ENCODE results near the gene FRRS1L.

Gene FRRS1L

GRCh38 chr9:109092051-109092580 is 74.9 kb downstream of the FRRS1L start:
- no peak overlapping the region for H3K27ac ChIP-seq
- TF ChIP-seq ZFX (IDR thresholded peaks at IDR 0.05) = no peak
- TF ChIP-seq CTCF (conservative IDR thresholded peaks at IDR 0.05) = no peak

- H3K27ac ChIP-seq = no peak overlapping the region
- TF ChIP-seq ZFX (IDR thresholded peaks at IDR 0.05) = no peak
- no peak for TF ChIP-seq CTCF (conservative IDR thresholded peaks at IDR 0.05)
These were observed 78.8 kb downstream of the FRRS1L start for GRCh38 chr9:109088221-109088620.

GRCh38 chr9:109087795-109088194 is 79.3 kb downstream of the FRRS1L start:
- no peak overlapping the region for H3K27ac ChIP-seq
- TF ChIP-seq ZFX (IDR thresholded peaks at IDR 0.05) = no peak
- TF ChIP-seq CTCF (conservative IDR thresholded peaks at IDR 0.05) = no peak

GRCh38 chr9:109086221-109086620 is 80.8 kb downstream of the FRRS1L start:
- no peak for TF ChIP-seq CTCF (conservative IDR thresholded peaks at IDR 0.05)
- no peak for TF ChIP-seq ZFX (IDR thresholded peaks at IDR 0.05)
- H3K27ac ChIP-seq = no peak overlapping the region

- H3K27ac ChIP-seq = no peak overlapping the region
- TF ChIP-seq CTCF (conservative IDR thresholded peaks at IDR 0.05) (no peak), ZFX (IDR thresholded peaks at IDR 0.05) (no peak)
These were observed 81.5 kb downstream of the FRRS1L start for GRCh38 chr9:109085510-109085909.

GRCh38 chr9:109083813-109084405 is 83.1 kb downstream of the FRRS1L start:
- TF ChIP-seq ZFX (IDR thresholded peaks at IDR 0.05) = no peak
- TF ChIP-seq CTCF (conservative IDR thresholded peaks at IDR 0.05) = no peak
- no peak overlapping the region for H3K27ac ChIP-seq

- H3K27ac ChIP-seq = no peak overlapping the region
- no peak for TF ChIP-seq CTCF (conservative IDR thresholded peaks at IDR 0.05)
- TF ChIP-seq ZFX (IDR thresholded peaks at IDR 0.05) = no peak
These were observed 83.9 kb downstream of the FRRS1L start for GRCh38 chr9:109083141-109083540.

Data from C4-2B (cell line).